Left forelimb (tissue), 1 donor: Measurements from ENCODE around the gene SEBOX.

ENCODE experiments used
- DNase-seq: peaks from one replicate; pipeline ENCODE4 v3.0.0-alpha.2; 2018; ENCODE audit warnings: low spot score

The SEBOX gene

GRCh38 chr17:28364665-28365363 is at the start of gene SEBOX:
Gene SEBOX, minus strand, starts transcription at chr17:28365199. Its CDS starts 48 bp downstream, at chr17:28365151.
- no peak for DNase-seq

- no peak for DNase-seq
Observed at GRCh38 chr17:28413804-28414203, 48.8 kb upstream of the SEBOX start.

- DNase-seq, result no peak
Observed at GRCh38 chr17:28412099-28412498, 47.1 kb upstream of the SEBOX start.

- DNase-seq, result no peak
Observed at GRCh38 chr17:28407974-28408306, 42.9 kb upstream of the SEBOX start.

GRCh38 chr17:28407130-28407973 is 42.4 kb upstream of the SEBOX start:
- no peak for DNase-seq

GRCh38 chr17:28406473-28406814 is 41.4 kb upstream of the SEBOX start:
- DNase-seq, result no peak

GRCh38 chr17:28405632-28406472 is 40.9 kb upstream of the SEBOX start, which contains the start of gene SLC46A1:
Gene SLC46A1, minus strand, starts transcription at chr17:28406212. Its CDS starts 98 bp downstream, at chr17:28406114.
- peak; percentile 78 for DNase-seq

GRCh38 chr17:28404812-28405570 is 40.0 kb upstream of the SEBOX start:
- DNase-seq, result no peak

GRCh38 chr17:28404461-28404811 is 39.4 kb upstream of the SEBOX start:
- no peak for DNase-seq

- no peak for DNase-seq
Observed at GRCh38 chr17:28404007-28404406, 39.0 kb upstream of the SEBOX start.

- no peak for DNase-seq
Observed at GRCh38 chr17:28402844-28403243, 37.8 kb upstream of the SEBOX start.

- DNase-seq, result no peak
Observed at GRCh38 chr17:28402224-28402630, 37.2 kb upstream of the SEBOX start.

- no peak for DNase-seq
Observed at GRCh38 chr17:28399808-28400207, 34.8 kb upstream of the SEBOX start.

- DNase-seq, result no peak
Observed at GRCh38 chr17:28398280-28398981, 33.4 kb upstream of the SEBOX start.

- DNase-seq, result no peak
Observed at GRCh38 chr17:28397687-28398279, 32.8 kb upstream of the SEBOX start.

GRCh38 chr17:28397275-28397674 is 32.3 kb upstream of the SEBOX start:
- DNase-seq, result no peak

GRCh38 chr17:28396635-28397239 is 31.7 kb upstream of the SEBOX start:
- DNase-seq, result no peak

GRCh38 chr17:28395968-28396367 is 31.0 kb upstream of the SEBOX start:
- DNase-seq, result no peak

- DNase-seq, result no peak
Observed at GRCh38 chr17:28395426-28395825, 30.4 kb upstream of the SEBOX start.

- DNase-seq, result no peak
Observed at GRCh38 chr17:28394337-28395116, 29.5 kb upstream of the SEBOX start.
